Activated T-helper 2 cell treated with anti-CD3 and anti-CD28 coated beads, Interferon-gamma antibody, Interleukin-2, Interleukin-4, amounts not matched to agents 10 μg/mL and 5 μg/mL and 100 μg/mL, durations not matched to agents 14 hours and 24 hours and 36 hours (primary cell): ENCODE data around the gene FXR2. TPM values are rescaled to one million over a fixed set of nuclear protein-coding genes. Genes with fewer than 3 reads are reported as not detected.

Experiments used
- DNase-seq: peaks from one replicate; pipeline ENCODE4 v3.0.0; 2021; ENCODE audit warnings: low spot score
- H3K27ac Mint-ChIP-seq: one replicate; pipeline ENCODE4 v1.8.0; 2021; ENCODE audit warnings: mixed read lengths
- H3K27me3 Mint-ChIP-seq: one replicate; pipeline ENCODE4 v1.8.0; 2021; ENCODE audit warnings: low read depth, mixed read lengths
- H3K36me3 Mint-ChIP-seq: one replicate; pipeline ENCODE4 v1.8.0; 2021; ENCODE audit warnings: low read depth, mixed read lengths
- H3K4me1 Mint-ChIP-seq: one replicate; pipeline ENCODE4 v1.8.0; 2021; ENCODE audit warnings: low read depth, mixed read lengths
- H3K4me3 Mint-ChIP-seq: one replicate; pipeline ENCODE4 v1.8.0; 2021; ENCODE audit warnings: low read depth, mild to moderate bottlenecking, moderate library complexity, mixed read lengths
- H3K9me3 Mint-ChIP-seq: one replicate; pipeline ENCODE4 v1.8.0; 2021; ENCODE audit warnings: mixed read lengths
- intact Hi-C: fragments of 100-400 bp; cut with micrococcal nuclease; formaldehyde crosslinking; loops from one replicate; pipeline ENCODE4 v1.15.1; 2023
- total RNA-seq: library from RNA; stranded (reverse); gene quantifications from 2 replicates; pipeline ENCODE4 v1.2.3, GENCODE V29; 2022

The FXR2 gene
- total RNA-seq, 1 donor from 2014 or later = 59.0 TPM

DNA sequence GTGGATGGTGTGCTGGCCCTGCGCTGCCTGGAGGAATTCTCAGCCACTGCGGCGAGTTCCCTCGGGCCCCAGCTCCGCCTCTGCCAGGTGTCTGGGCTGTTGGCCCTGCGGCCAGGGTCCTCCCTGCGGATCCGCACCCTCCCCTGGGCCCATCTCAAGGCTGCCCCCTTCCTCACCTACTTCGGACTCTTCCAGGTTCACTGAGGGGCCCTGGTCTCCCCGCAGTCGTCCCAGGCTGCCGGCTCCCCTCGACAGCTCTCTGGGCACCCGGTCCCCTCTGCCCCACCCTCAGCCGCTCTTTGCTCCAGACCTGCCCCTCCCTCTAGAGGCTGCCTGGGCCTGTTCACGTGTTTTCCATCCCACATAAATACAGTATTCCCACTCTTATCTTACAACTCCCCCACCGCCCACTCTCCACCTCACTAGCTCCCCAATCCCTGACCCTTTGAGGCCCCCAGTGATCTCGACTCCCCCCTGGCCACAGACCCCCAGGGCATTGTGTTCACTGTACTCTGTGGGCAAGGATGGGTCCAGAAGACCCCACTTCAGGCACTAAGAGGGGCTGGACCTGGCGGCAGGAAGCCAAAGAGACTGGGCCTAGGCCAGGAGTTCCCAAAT is 57.4 kb downstream of the FXR2 start:
- H3K4me1 Mint-ChIP-seq = peaks cover 43% of the 10 kb centered on the region
- H3K27me3 Mint-ChIP-seq = no peaks in the 10 kb centered on the region
- peaks cover 28% of the 10 kb centered on the region for H3K36me3 Mint-ChIP-seq
- H3K27ac Mint-ChIP-seq = no peak overlapping the region
- intact Hi-C loops = no loop called here
- H3K4me3 Mint-ChIP-seq = no peak overlapping the region
- no peaks in the 10 kb centered on the region for H3K9me3 Mint-ChIP-seq
- no peak for DNase-seq

DNA sequence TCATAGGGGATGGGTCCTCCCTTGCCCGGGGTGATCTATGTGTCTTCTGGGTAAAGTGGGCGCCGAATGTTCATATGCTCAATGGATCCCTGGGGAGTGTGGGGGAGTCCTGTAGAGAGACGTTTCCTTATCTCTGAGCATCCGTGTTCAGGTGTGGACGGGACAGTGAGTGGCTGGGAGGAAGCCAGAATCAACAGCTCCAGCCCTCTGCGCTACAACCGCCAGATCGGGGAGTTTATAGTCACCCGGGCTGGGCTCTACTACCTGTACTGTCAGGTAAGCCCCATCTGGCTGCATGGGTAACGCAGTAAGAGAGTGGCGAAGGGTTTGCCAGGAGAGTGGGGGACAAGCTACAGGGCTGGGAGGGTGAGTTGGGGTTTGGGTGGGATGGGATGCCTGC is 58.1 kb downstream of the FXR2 start:
- no peaks in the 10 kb centered on the region for H3K9me3 Mint-ChIP-seq
- H3K27ac Mint-ChIP-seq = no peak overlapping the region
- no peak overlapping the region for H3K4me3 Mint-ChIP-seq
- intact Hi-C loops = no loop called here
- peaks cover 28% of the 10 kb centered on the region for H3K36me3 Mint-ChIP-seq
- no peak for DNase-seq
- no peaks in the 10 kb centered on the region for H3K27me3 Mint-ChIP-seq
- peaks cover 47% of the 10 kb centered on the region for H3K4me1 Mint-ChIP-seq

DNA sequence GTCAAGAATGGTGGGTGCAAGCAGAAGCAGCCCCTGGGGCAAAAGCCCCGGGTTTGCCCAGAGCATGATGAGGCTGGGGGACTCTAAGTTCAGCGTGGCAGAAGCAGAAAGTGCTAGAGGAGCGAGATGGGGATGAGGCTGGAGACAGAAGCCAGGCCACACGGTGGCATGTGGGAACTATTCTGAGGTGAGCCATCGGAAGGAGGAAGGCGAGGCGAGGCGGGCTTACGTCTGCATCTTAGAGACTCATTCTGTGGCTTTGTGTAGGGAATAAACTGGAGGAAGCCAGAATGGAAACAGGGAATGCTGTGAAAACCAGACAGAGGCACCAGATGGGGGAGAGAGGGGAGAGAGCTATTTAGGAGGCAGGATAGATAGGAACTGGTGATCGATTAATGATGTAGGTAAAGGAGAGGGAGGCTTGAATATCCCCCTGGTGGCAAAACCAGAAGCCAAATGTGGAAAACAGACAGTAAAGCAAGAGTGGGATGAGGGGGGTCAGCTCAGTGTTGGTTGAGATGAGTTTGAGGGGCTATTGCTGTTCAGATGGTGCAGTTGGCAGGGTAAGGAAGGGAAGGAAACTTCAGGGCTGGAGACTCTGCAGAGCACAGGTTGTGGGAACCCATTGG is 59.3 kb downstream of the FXR2 start:
- intact Hi-C loops = no loop called here
- no peak for DNase-seq
- H3K27me3 Mint-ChIP-seq = no peaks in the 10 kb centered on the region
- no peak overlapping the region for H3K27ac Mint-ChIP-seq
- H3K4me1 Mint-ChIP-seq = peaks cover 51% of the 10 kb centered on the region
- peaks cover 33% of the 10 kb centered on the region for H3K36me3 Mint-ChIP-seq
- no peaks in the 10 kb centered on the region for H3K9me3 Mint-ChIP-seq
- H3K4me3 Mint-ChIP-seq = no peak overlapping the region

DNA sequence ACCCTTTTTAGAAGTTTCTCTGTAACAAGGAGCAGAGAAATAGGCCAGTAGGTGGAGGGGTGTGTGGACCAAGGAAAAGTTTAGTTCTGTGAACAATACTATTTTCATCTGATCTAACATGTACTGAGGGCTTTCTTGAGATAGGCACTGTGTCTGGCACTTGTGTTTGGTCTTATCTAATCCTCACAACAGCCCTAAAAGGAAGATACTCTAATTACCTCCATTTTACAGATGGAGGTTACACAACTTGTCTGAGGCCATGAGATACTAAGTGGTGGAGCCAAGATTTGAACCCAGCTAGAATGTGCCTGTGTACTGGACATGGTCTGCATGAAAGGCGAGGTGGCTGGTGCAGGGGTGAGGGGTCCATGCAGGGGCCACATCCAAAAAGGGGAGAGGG is 61.3 kb downstream of the FXR2 start:
- Mint-ChIP-seq H3K9me3 (no peaks in the 10 kb centered on the region), H3K27me3 (no peaks in the 10 kb centered on the region), H3K4me3 (peak overlapping the region; percentile 34), H3K4me1 (peaks cover 57% of the 10 kb centered on the region), H3K36me3 (peaks cover 29% of the 10 kb centered on the region), H3K27ac (peak overlapping the region; percentile 77)
- no peak for DNase-seq
- intact Hi-C loops = no loop called here

DNA sequence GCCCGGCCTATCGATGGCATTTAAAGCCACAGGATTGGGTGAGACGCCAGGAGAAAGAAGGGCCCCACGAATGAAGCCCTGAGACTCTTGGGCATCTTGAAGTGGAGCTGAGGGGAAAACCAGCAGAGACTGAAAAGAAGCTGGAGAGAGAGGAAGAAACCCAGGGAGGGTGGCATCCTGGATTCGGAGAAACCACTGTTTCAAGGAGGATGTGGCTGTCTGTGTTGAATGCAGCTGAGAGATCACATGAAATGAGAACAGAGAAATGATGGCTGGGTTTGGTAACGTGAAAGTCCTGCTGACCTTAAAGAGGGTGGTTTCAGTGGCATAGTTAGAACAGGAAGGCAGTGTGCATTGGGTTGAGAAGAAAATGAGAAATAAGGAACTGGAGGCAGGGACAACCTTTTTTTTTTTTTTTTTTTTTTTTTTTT is 62.1 kb downstream of the FXR2 start:
- intact Hi-C loops = loop anchor here (1.0 kb wide), 1 partner anchor 9 kb away; the partner anchor contains the start of gene SENP3
- H3K4me3 Mint-ChIP-seq = peak overlapping the region; percentile 58

DNA sequence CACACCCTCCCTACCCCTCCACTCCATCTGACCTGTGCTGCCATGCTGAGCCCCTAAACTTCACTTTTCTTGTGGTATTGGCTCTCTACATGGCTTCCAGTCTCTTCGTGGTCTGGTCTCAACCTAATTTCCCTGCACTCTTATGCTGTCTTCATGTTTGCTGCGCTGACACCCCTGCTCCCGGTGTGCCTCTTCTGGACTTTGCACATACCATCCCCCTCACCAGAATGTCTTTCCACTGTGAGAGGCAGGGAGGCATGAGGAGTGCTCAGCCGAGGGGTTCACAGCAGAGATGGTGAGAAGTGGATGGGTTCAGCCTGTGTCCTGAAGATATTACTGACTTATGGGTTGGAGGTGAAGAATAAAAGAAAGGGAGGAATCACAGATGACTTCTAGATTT is 63.3 kb downstream of the FXR2 start:
- no peaks in the 10 kb centered on the region for H3K9me3 Mint-ChIP-seq
- peak overlapping the region; percentile 68 for H3K4me3 Mint-ChIP-seq
- H3K4me1 Mint-ChIP-seq = peaks cover 54% of the 10 kb centered on the region
- peaks cover 24% of the 10 kb centered on the region for H3K36me3 Mint-ChIP-seq
- peak overlapping the region; percentile 89 for H3K27ac Mint-ChIP-seq
- intact Hi-C loops = no loop called here
- H3K27me3 Mint-ChIP-seq = no peaks in the 10 kb centered on the region
- no peak for DNase-seq

More for the DNA sequence above, 62.1 kb downstream of the FXR2 start:
- H3K9me3 Mint-ChIP-seq = no peaks in the 10 kb centered on the region
- peak overlapping the region; percentile 77 for H3K27ac Mint-ChIP-seq
- peaks cover 27% of the 10 kb centered on the region for H3K36me3 Mint-ChIP-seq
- peak; percentile 58 for DNase-seq
- no peaks in the 10 kb centered on the region for H3K27me3 Mint-ChIP-seq
- peaks cover 55% of the 10 kb centered on the region for H3K4me1 Mint-ChIP-seq

DNA sequence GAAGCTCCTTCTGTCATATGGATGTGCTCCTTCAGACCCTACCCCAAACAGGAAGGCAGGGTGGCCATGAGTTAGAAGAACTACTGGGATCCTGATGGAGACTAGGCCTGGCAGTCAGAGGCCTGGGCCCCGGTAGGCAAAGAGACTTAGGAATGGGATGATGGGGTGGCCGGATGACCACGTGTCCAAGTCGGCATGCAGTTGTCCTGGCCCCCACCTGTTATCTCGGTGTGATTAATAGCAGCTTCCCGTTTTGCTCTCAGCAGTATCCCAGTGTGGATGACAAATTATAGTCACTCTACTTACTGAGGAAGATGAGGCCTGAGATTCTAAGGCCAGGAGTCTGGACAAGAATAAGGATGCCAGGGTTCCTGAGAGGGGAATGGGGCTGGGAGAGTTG is 64.4 kb downstream of the FXR2 start:
- Mint-ChIP-seq H3K36me3 (peaks cover 19% of the 10 kb centered on the region), H3K27me3 (no peaks in the 10 kb centered on the region), H3K4me3 (peak overlapping the region; percentile 79), H3K9me3 (no peaks in the 10 kb centered on the region), H3K4me1 (peaks cover 50% of the 10 kb centered on the region), H3K27ac (no peak overlapping the region)
- intact Hi-C loops = no loop called here
- no peak for DNase-seq

DNA sequence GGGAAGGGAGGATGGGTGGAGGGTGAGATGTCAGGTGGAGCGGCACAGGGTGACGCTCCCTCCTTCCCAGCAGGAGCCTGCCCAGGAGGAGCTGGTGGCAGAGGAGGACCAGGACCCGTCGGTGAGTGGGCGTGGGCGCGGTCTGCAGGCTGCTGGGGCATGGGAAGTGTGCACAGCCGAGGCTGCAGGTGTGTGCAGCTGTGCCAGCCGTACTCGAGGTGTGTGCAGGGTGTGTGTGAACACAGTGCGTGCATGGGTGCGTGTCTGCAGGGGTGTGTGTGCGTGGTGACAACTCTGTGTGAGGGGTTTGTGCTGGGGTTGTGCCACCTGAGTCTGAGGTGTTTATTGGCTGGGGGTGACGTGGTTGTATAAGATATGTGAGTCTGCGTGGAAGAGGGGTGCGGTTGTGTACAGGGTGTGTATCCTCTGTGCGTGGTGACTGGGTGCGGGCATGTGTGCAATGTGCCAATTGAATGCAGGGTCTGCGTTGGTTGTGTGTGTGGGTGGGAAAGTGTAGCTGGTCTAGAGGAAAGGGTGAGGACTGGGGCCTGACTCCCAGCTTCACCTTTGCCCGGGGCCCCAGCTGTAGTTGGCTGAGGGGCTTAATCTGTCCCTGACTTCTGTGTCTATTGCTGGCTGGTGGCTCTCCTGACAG is 65.2 kb downstream of the FXR2 start:
- Mint-ChIP-seq H3K36me3 (peaks cover 18% of the 10 kb centered on the region), H3K9me3 (no peaks in the 10 kb centered on the region), H3K27me3 (no peaks in the 10 kb centered on the region), H3K4me1 (peaks cover 49% of the 10 kb centered on the region), H3K27ac (peak overlapping the region; percentile 36), H3K4me3 (peak overlapping the region; percentile 79)
- intact Hi-C loops = no loop called here
- no peak for DNase-seq

DNA sequence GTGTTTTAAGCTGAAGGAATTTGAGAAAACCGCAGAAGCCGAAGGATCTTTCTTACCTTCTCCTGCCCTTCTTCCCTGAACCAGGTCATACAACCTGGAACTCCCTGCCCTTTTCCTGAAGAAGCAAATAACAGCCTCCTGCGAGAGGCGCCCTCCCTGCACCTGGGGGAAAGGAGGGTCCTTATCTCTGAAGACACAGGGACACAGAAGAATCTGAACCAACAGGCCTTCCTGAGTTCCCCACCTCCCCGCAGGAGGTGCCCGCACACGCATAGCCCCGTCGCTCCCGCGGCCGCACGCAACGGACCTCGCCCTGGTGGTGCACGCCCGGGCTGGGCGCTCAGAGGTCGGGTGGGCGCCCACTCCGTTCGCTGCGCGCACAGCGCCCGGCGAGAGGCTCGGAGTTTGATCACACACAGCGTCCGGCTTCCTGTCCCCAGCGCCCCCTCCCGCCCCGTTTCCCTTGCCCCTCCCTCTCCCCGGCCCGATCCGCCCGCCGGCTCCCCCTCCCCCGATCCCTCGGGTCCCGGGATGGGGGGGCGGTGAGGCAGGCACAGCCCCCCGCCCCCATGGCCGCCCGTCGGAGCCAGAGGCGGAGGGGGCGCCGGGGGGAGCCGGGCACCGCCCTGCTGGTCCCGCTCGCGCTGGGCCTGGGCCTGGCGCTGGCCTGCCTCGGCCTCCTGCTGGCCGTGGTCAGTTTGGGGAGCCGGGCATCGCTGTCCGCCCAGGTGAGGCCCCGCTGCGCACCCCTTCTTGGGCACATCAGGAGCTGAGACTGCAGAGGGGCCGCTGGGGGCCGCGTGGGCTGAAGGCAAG is 65.9 kb downstream of the FXR2 start, which contains the start of gene TNFSF12:
Gene TNFSF12 (plus strand): TSS at position 474 of the 816 bp plus-strand sequence. CDS start 96 bp downstream, at position 570.
- H3K27me3 Mint-ChIP-seq = no peaks in the 10 kb centered on the region
- peaks cover 46% of the 10 kb centered on the region for H3K4me1 Mint-ChIP-seq
- peaks cover 16% of the 10 kb centered on the region for H3K36me3 Mint-ChIP-seq
- peak within 1 kb of the TSS; percentile 82 for H3K4me3 Mint-ChIP-seq
- no peaks in the 10 kb centered on the region for H3K9me3 Mint-ChIP-seq
- intact Hi-C loops = no loop called here
- peak; percentile 50 for DNase-seq
- H3K27ac Mint-ChIP-seq = peak within 1 kb of the TSS; percentile 54

DNA sequence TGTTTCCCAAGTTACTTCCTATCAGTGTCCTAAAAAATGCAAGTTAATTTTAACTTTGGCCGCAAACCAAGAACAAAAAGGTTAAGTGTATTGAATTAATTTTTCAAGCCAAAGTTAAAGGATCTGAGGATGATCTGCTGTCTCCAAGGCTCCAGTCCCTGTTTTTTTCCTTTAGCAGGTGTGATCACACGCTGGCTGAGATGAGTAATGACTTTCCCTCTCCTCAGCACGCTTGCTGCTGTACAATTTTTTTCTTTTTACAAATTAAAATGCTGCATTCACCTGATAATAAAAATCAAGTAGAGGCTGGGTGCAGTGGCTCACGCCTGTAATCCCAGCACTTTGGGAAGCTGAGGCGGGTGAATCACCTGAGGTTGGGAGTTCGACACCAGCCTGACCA is 69.8 kb downstream of the FXR2 start:
- intact Hi-C loops = no loop called here
- DNase-seq = no peak
- Mint-ChIP-seq H3K36me3 (no peaks in the 10 kb centered on the region), H3K9me3 (no peaks in the 10 kb centered on the region), H3K27me3 (peaks cover 9% of the 10 kb centered on the region), H3K4me1 (peaks cover 15% of the 10 kb centered on the region), H3K4me3 (no peak overlapping the region), H3K27ac (no peak overlapping the region)
